Sciatic nerve (tissue), 2 donors: Measurements from ENCODE around the gene UBA7. TPM values are rescaled to one million over a fixed set of nuclear protein-coding genes. Genes with fewer than 3 reads are reported as not detected.

Source experiments
- ATAC-seq: fragments of 200-7000 bp; cut with Tn5 transposase; one replicate; pipeline ENCODE4 v1.9.1; 2020; ENCODE audit warnings: mild to moderate bottlenecking, moderate library complexity
- DNase-seq: peaks from one replicate; pipeline ENCODE4 v3.0.0-alpha.2; 2020; ENCODE audit warnings: low spot score
- intact Hi-C: fragments of 100-400 bp; cut with DNase I; formaldehyde crosslinking; loops from one replicate; pipeline ENCODE4 v1.14.2; 2022
- microRNA-seq: library from miRNA; unstranded; fragments of <30 nt; microRNA quantifications from one replicate; pipeline ENCODE4 v1.2.0, GENCODE V29; 2020
- total RNA-seq: library from RNA; stranded (reverse); fragmentation: NEBNext Ultra II Directional; extraction: Animal tissue kit (Norgen Biotek cat#: 25700); gene quantifications from one replicate; pipeline ENCODE4 v1.2.1, GENCODE V29; 2021
- donor health status: DM: no; HTN: no; CAD: no.
- donor health status: DM: no; HTN: no; CAD: no.

Gene UBA7
- total RNA-seq, 1 donor from 2014 or later = 73.9 TPM

DNA sequence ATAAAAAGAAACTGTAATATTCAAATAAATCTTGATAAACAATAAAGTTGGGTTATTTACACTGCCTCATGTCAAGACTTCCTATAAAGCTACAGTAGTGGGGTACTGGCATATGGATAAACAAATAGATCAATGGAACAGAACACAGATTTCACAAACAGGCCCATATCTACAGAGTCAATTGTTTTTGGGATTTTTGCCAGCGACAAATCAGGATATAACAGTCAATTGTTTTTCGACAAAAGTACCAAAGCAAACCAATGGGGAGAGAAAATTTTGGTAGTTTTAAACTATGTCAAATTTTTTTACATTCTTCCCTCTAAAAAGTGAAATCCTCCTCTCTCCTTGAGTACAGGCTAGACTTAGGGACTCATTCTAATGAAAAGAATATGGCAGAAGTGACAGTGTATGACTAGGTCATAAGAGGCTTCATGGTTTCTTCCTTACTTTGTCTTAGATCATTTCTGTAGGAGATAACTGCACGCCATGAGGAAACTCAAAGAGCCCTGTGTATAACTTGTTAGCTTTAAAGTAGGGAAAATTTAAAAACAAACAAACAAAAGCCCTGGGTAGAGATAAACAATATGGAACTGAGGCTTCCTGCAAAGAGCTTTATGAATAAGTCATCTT is 44.4 kb downstream of the UBA7 start:
- DNase-seq = no peak
- intact Hi-C loops = no loop called here
- no peak for ATAC-seq

DNA sequence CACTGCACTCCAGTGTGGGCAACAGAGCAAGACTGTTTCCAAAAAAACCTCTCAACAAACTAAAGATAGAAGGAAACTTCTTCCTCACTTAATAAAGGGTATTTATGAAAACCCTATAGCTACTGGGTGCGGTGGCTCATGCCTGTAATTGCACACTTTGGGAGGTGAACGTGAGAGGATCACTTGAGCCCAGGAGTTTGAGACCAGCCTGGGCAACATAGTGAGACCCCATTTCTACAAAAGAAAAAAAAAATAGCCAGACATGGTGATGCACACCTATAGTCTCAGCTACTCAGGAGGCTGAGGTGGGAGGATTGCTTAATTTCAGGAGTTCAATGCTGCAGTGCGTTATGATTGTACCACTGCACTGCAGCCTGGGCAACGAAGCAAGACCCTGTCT is 49.8 kb downstream of the UBA7 start:
- intact Hi-C loops = no loop called here
- no peak for DNase-seq
- ATAC-seq = no peak

DNA sequence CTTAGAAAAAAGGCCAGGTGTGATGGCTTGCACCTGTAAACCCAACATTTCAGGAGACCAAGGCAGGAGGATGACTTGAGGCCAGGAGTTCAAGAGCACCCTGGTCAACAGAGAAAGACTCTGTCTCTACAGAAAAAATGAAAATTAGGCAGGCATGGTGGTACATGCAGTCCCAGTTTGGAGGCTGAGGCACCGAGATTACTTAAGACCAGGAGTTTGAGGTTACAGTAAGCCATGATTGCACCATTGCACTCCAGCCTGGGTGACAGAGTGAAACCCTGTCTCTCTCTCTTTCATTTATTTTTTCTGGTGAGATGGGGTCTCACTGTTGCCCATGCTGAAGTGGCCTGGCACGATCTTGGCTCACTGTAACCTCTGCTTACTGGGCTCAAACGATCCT is 52.1 kb downstream of the UBA7 start:
- intact Hi-C loops = no loop called here
- ATAC-seq (no peak), DNase-seq (no peak)

DNA sequence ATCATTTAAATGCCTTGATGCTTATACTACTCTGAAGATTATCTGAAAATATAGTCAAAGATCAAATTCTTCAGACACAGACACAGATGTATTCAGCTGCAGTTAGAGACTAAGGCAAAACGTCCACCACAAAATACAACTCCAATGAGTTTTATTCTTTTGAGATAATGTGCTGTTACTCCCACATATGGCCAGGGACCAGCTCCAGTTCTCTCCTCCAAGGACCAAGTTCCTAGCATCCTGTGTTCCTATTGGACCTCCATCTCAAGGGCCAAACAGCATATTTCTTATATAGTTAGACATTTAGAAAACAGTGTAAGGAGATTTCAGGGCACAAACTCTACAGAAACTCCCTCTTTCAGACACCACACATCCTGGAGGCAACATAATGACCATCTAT is 54.5 kb downstream of the UBA7 start:
- no peak for DNase-seq
- intact Hi-C loops = no loop called here
- no peak for ATAC-seq

DNA sequence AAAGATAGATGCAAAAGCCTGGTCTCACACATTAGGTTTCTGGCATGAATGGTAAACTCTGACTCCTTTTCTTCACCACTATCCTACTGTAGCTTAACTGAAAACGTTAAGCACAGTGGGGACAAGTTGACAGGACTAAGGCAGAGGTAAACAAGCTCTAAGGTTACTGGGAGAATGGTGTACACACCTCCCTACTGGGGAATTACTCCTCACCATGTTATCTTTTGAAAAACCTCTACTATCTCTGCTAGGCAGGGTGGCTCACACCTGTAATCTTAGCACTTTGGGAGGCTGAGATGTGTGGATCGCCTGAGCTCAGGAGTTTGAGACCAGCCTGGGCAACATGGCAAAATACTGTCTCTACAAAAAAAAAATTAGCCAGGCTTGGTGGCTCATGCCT is 56.6 kb downstream of the UBA7 start:
- intact Hi-C loops = no loop called here
- no peak for DNase-seq
- no peak for ATAC-seq

DNA sequence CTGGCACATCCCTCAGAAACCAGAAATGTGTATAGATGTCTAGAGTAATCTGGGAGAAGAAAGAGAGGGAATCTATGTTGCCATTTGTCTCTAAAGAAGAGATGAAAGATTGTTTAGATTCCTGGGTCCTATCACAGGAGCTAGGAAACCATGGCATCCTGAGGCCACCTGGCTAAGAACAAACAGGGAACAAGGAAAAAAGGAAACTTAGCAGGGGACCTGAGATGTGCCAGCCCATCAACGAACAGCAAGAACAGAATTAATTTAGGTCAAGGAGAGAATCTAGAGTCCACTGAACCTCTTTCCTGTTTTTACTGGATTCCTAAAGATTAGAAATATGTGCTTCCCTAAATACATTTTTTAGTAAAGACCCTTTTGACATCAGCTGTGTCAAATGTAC is 57.7 kb downstream of the UBA7 start:
- DNase-seq = no peak
- intact Hi-C loops = no loop called here
- ATAC-seq = no peak

Small RNAs within 50 kb of the gene (microRNA-seq; reads per million reads assigned to microRNA genes)
- gene MIR5193 = 2.2 reads per million

Other genes starting within 250 kb of the UBA7 start
- 51.0 TPM for gene APEH, start 139.6 kb downstream of the UBA7 start, total RNA-seq
- 20.6 TPM for gene MST1, start 124.5 kb downstream of the UBA7 start, total RNA-seq
- 37.9 TPM for gene RNF123, start 124.4 kb downstream of the UBA7 start, total RNA-seq
- gene AMIGO3, start 94.3 kb downstream of the UBA7 start, total RNA-seq = not detected
- gene GMPPB, start 90.0 kb downstream of the UBA7 start, total RNA-seq = 22.0 TPM
- gene IP6K1, start 27.4 kb downstream of the UBA7 start, total RNA-seq = 47.6 TPM
- gene CDHR4, start 14.1 kb downstream of the UBA7 start, total RNA-seq = 1.6 TPM
- 7.3 TPM for gene INKA1, start 10.7 kb downstream of the UBA7 start, total RNA-seq
- gene TRAIP, start 42.6 kb upstream of the UBA7 start, total RNA-seq = 4.2 TPM
- not detected for gene CAMKV, start 56.0 kb upstream of the UBA7 start, total RNA-seq
- 2.7 TPM for gene MST1R, start 89.9 kb upstream of the UBA7 start, total RNA-seq
- 9.2 TPM for gene MON1A, start 115.9 kb upstream of the UBA7 start, total RNA-seq
- 148 TPM for gene RBM6, start 126.2 kb upstream of the UBA7 start, total RNA-seq